Tibial nerve (tissue), 3 donors: ENCODE data around the gene ARID5A.

Experiments
- CTCF ChIP-seq, 5 experiments: fragments of 200-600 bp in 3 of 5; fragments of 450-650 bp in 2 of 5; sonication (generic) in 3 of 5; IDR thresholded peaks; one replicate each; pipeline ENCODE4 v1.5.1; 2016 to 2019; ENCODE audit warnings: antibody characterized with exemption in 5 of 5, mild to moderate bottlenecking in 3 of 5, moderate library complexity in 2 of 5
- POLR2A ChIP-seq, 2 donors: fragments of 450-650 bp; IDR thresholded peaks; one replicate each; pipeline ENCODE4 v1.6.1; 2017; ENCODE audit warnings: antibody characterized with exemption in 2 of 2, mild to moderate bottlenecking in 2 of 2, moderate library complexity in 2 of 2

DNA sequence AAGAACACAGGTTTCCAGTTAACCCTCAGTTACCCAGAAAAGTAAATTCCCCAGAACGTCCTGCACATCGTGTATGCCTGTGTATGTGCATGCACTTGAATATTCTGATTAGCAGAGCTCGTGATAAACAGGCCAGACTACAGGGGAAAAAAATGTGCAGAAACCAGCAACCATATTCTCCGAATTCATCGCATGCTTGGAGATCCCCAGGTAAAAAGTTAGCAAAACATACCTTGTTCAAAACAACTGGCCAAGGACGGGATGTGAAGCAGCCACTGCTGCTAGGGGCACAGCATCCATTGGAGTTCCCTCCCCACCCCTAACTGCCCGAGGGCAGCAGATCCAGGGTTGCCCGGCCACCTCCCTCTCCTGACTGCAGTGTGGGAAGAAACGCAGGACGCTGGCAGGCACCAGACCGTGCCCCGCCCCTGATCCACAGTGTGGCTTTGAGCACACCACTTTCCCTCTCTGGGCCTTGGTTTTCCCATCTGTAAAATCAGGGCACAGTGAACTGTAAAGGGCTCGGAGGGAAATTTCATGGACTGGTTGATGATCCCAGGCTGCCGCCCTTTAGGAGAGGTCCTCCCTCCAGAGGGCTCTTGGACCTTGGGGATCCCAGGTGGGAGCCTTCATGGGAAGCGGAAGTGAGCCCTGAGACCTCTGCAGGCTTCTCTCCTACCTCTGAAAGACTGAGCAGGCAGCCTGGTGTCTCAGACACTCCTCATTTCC lies 11.9 kb upstream of the ARID5A start:
- TF ChIP-seq CTCF (IDR thresholded peaks at IDR 0.05) (no peak), POLR2A (IDR thresholded peaks at IDR 0.05) (no peak)
